ENCODE measurements around the gene SPATS2L.

DNA sequence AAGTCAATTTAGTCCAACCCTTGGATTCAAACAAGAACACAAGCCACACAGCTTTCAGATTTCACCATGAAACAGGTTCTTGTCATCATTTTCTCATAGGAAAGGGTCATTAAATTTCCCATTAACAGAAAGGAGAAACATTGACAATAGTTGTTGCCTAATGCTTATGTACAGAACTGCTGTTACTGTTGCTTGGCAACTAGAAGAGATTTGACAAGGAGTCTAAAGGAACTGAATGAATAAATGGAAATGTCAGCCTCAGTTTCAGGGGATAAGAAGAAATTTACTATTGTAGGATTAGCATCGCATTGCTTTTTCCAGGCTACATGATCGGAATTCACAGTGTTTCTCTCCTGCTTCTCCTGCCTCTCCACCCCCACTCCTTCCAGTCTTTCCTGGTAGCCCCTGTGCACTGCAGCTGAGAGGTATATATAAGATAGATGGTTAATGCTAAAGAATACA lies 90.3 kb downstream of the SPATS2L start:
- TF ChIP-seq EZH2 (optimal IDR thresholded peaks at IDR 0.05; ENCODE audit: low read depth, low read length) (no peak), EZH2phosphoT487 (IDR thresholded peaks at IDR 0.05; ENCODE audit: low read length) (no peak)
- TF ChIP-seq, protein P1, sequence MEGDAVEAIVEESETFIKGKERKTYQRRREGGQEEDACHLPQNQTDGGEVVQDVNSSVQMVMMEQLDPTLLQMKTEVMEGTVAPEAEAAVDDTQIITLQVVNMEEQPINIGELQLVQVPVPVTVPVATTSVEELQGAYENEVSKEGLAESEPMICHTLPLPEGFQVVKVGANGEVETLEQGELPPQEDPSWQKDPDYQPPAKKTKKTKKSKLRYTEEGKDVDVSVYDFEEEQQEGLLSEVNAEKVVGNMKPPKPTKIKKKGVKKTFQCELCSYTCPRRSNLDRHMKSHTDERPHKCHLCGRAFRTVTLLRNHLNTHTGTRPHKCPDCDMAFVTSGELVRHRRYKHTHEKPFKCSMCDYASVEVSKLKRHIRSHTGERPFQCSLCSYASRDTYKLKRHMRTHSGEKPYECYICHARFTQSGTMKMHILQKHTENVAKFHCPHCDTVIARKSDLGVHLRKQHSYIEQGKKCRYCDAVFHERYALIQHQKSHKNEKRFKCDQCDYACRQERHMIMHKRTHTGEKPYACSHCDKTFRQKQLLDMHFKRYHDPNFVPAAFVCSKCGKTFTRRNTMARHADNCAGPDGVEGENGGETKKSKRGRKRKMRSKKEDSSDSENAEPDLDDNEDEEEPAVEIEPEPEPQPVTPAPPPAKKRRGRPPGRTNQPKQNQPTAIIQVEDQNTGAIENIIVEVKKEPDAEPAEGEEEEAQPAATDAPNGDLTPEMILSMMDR (IDR thresholded peaks at IDR 0.05; ENCODE audit: low read length), result no peak

All from MM.1S (cell line).